ENCODE results near the gene SAMD8. TPM values are rescaled to one million over a fixed set of nuclear protein-coding genes. Genes with fewer than 3 reads are reported as not detected.
A peak's percentile ranks its signal among the peaks of the same experiment; 100 is the strongest.
"Not testable (repeated sequence)": the region's sequence is repeated elsewhere in the genome, so short reads cannot be mapped to it uniquely, and the experiment has no call there.

Gene SAMD8
- total RNA-seq, 2 donors from 2014 or later, result 20.9 to 23.5 TPM

GRCh38 chr10:75123088-75123682 lies 11.7 kb downstream of the SAMD8 start:
- no peaks in the 10 kb centered on the region for H3K36me3 Mint-ChIP-seq
- no peaks in the 10 kb centered on the region for H3K27me3 Mint-ChIP-seq
- H3K4me3 Mint-ChIP-seq, result no peak overlapping the region
- no peak overlapping the region for H3K27ac Mint-ChIP-seq
- DNase-seq (ENCODE audit: low spot score) (no peak), ATAC-seq (no peak)
- H3K9me3 Mint-ChIP-seq, result no peaks in the 10 kb centered on the region
- H3K4me1 Mint-ChIP-seq (ENCODE audit: low read depth in 2 of 2), result peaks cover 6 to 7% of the 10 kb centered on the region in 2 donors

- Mint-ChIP-seq H3K9me3 (no peaks in the 10 kb centered on the region), H3K27ac (peak overlapping the region in 1 of 2 donors; percentile 14), H3K4me1 (ENCODE audit: low read depth in 2 of 2) (peaks cover 6 to 10% of the 10 kb centered on the region in 2 donors), H3K36me3 (no peaks in the 10 kb centered on the region), H3K4me3 (no peak overlapping the region), H3K27me3 (no peaks in the 10 kb centered on the region)
- no peak for ATAC-seq
- no peak for DNase-seq (ENCODE audit: low spot score)
Observed at GRCh38 chr10:75126277-75126676, 14.8 kb downstream of the SAMD8 start.

- no peak overlapping the region for H3K27ac Mint-ChIP-seq
- no peaks in the 10 kb centered on the region for H3K27me3 Mint-ChIP-seq
- DNase-seq (ENCODE audit: low spot score) (no peak), ATAC-seq (no peak)
- no peaks in the 10 kb centered on the region for H3K9me3 Mint-ChIP-seq
- no peak overlapping the region for H3K4me3 Mint-ChIP-seq
- H3K4me1 Mint-ChIP-seq (ENCODE audit: low read depth in 2 of 2), result peaks cover 6 to 10% of the 10 kb centered on the region in 2 donors
- no peaks in the 10 kb centered on the region for H3K36me3 Mint-ChIP-seq
Observed at GRCh38 chr10:75127471-75127870, 16.0 kb downstream of the SAMD8 start.

- peaks cover 12 to 17% of the 10 kb centered on the region in 2 donors for H3K4me1 Mint-ChIP-seq (ENCODE audit: low read depth in 2 of 2)
- H3K27ac Mint-ChIP-seq; H3K4me3 Mint-ChIP-seq; ATAC-seq; H3K9me3 Mint-ChIP-seq; H3K27me3 Mint-ChIP-seq; DNase-seq (ENCODE audit: low spot score); H3K36me3 Mint-ChIP-seq: not testable (repeated sequence)
Observed at GRCh38 chr10:75128985-75129384, 17.5 kb downstream of the SAMD8 start.

DNA sequence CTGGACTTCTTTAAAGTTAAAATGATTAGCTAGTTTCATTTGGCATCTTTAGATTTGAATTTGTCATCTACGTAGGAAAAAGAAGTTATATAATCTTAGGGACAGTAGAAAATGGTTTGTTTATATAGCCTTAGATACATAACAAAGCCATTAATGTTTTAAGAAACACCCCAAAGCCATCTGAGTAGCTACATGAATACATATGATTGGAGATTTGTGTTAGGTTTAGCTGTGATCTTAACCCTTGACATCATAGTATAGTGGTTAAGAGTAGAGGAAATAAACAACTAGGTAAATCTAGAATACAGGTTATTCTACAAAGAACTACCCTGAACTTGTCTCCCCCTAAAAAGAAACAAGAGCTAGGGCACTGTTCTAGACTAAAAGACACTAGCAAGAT lies 18.1 kb downstream of the SAMD8 start:
- H3K36me3 Mint-ChIP-seq, result no peaks in the 10 kb centered on the region
- H3K27ac Mint-ChIP-seq, result no peak overlapping the region
- H3K4me3 Mint-ChIP-seq, result no peak overlapping the region
- DNase-seq (ENCODE audit: low spot score) (no peak), ATAC-seq (no peak)
- H3K27me3 Mint-ChIP-seq, result no peaks in the 10 kb centered on the region
- H3K4me1 Mint-ChIP-seq (ENCODE audit: low read depth in 2 of 2), result peaks cover 13 to 17% of the 10 kb centered on the region in 2 donors
- H3K9me3 Mint-ChIP-seq, result no peaks in the 10 kb centered on the region

DNA sequence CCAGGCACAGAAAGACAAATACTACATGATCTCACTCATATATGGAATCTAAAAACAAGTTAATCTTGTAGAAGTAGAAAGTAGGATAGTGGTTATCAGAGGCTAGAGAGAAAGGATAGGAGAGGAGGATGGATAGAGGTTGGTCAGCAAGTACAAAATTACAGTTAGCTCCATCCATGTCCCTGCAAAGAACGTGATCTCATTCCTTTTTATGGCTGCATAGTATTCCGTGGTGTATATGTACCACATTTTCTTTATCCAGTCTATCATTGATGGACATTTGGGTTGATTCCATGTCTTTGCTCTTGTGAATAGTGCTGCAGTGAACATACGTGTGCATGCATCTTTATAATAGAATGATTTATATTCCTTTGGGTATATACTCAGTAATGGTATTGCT lies 22.2 kb downstream of the SAMD8 start:
- H3K27ac Mint-ChIP-seq, result peak overlapping the region in 1 of 2 donors; percentile 32
- H3K36me3 Mint-ChIP-seq; H3K27me3 Mint-ChIP-seq; H3K9me3 Mint-ChIP-seq; DNase-seq (ENCODE audit: low spot score); ATAC-seq; H3K4me3 Mint-ChIP-seq: not testable (repeated sequence)
- peaks cover 30 to 34% of the 10 kb centered on the region in 2 donors for H3K4me1 Mint-ChIP-seq (ENCODE audit: low read depth in 2 of 2)

- no peak overlapping the region for H3K27ac Mint-ChIP-seq
- H3K9me3 Mint-ChIP-seq, result no peaks in the 10 kb centered on the region
- DNase-seq (ENCODE audit: low spot score) (no peak), ATAC-seq (no peak)
- no peaks in the 10 kb centered on the region for H3K36me3 Mint-ChIP-seq
- peaks cover 33 to 34% of the 10 kb centered on the region in 2 donors for H3K4me1 Mint-ChIP-seq (ENCODE audit: low read depth in 2 of 2)
- H3K4me3 Mint-ChIP-seq, result no peak overlapping the region
- H3K27me3 Mint-ChIP-seq, result no peaks in the 10 kb centered on the region
Observed at GRCh38 chr10:75136346-75136745, 24.9 kb downstream of the SAMD8 start.

- Mint-ChIP-seq H3K36me3 (no peaks in the 10 kb centered on the region), H3K27me3 (no peaks in the 10 kb centered on the region), H3K4me1 (ENCODE audit: low read depth in 2 of 2) (peaks cover 34 to 36% of the 10 kb centered on the region in 2 donors), H3K27ac (peak overlapping the region; percentile 33 to 59), H3K4me3 (no peak overlapping the region), H3K9me3 (no peaks in the 10 kb centered on the region)
- no peak for DNase-seq (ENCODE audit: low spot score)
- ATAC-seq, result peak; percentile 81 to 92
Observed at GRCh38 chr10:75137533-75138438, 26.3 kb downstream of the SAMD8 start.

GRCh38 chr10:75140246-75140645 lies 28.8 kb downstream of the SAMD8 start:
- Mint-ChIP-seq H3K4me1 (ENCODE audit: low read depth in 2 of 2) (peaks cover 39% of the 10 kb centered on the region in 2 donors), H3K36me3 (no peaks in the 10 kb centered on the region), H3K27me3 (no peaks in the 10 kb centered on the region), H3K27ac (no peak overlapping the region), H3K9me3 (no peaks in the 10 kb centered on the region), H3K4me3 (no peak overlapping the region)
- no peak for ATAC-seq
- no peak for DNase-seq (ENCODE audit: low spot score)

DNA sequence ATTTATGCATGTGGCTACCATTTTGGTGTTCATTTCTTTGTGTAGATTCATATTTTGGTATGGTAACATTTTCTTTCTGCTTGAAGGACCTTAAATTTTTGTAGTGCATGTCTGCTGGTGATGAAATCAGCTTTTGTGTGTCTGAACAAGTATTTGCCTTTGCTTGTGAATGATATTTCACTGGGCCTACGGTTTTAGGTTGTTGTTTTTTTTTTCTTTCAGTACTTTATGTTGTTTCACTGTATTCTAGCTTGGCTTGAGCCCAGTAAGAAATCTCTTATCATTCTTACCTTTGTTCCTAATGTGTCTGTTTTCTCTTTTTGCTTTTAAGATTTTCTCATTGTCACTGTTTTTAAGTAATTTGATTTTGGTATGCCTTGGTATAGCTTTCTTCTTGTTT lies 31.9 kb downstream of the SAMD8 start:
- Mint-ChIP-seq H3K27ac (no peak overlapping the region), H3K9me3 (no peaks in the 10 kb centered on the region), H3K27me3 (no peaks in the 10 kb centered on the region), H3K4me1 (ENCODE audit: low read depth in 2 of 2) (peaks cover 22 to 29% of the 10 kb centered on the region in 2 donors), H3K36me3 (no peaks in the 10 kb centered on the region), H3K4me3 (no peak overlapping the region)
- DNase-seq (ENCODE audit: low spot score) (no peak), ATAC-seq (no peak)

- Mint-ChIP-seq H3K36me3 (no peaks in the 10 kb centered on the region), H3K27ac (peak overlapping the region; percentile 30 to 47), H3K9me3 (no peaks in the 10 kb centered on the region), H3K4me1 (ENCODE audit: low read depth in 2 of 2) (peaks cover 22 to 24% of the 10 kb centered on the region in 2 donors), H3K27me3 (no peaks in the 10 kb centered on the region), H3K4me3 (peak overlapping the region; percentile 36)
- no peak for DNase-seq (ENCODE audit: low spot score)
- peak; percentile 57 to 63 for ATAC-seq
Observed at GRCh38 chr10:75145590-75145989, 34.1 kb downstream of the SAMD8 start.

DNA sequence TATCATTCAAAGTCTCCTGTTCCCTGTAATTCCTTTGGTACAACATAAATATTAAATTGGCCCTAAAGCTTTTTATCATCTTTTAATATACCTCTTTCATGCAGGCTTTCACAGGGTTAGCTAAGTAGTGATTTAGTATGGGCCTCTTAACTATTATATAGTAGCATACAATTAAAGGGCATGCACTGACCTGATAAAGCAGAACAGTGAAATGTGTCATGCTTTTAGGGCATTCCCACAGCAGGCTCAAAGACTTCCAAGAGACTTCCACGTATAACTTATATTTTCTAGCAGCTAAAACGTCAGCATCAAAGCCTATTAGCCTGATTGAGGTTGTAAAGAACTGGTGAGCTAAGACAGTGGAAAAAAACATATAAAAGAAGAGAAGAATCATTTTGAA lies 35.3 kb downstream of the SAMD8 start:
- Mint-ChIP-seq H3K4me3 (no peak overlapping the region), H3K27ac (no peak overlapping the region), H3K9me3 (no peaks in the 10 kb centered on the region), H3K36me3 (no peaks in the 10 kb centered on the region), H3K27me3 (no peaks in the 10 kb centered on the region), H3K4me1 (ENCODE audit: low read depth in 2 of 2) (peaks cover 22 to 24% of the 10 kb centered on the region in 2 donors)
- no peak for DNase-seq (ENCODE audit: low spot score)
- ATAC-seq, result no peak

GRCh38 chr10:75150656-75151055 lies 39.2 kb downstream of the SAMD8 start:
- H3K4me3 Mint-ChIP-seq, result no peak overlapping the region
- DNase-seq (ENCODE audit: low spot score) (no peak), ATAC-seq (no peak)
- H3K27ac Mint-ChIP-seq, result no peak overlapping the region
- H3K27me3 Mint-ChIP-seq, result no peaks in the 10 kb centered on the region
- no peaks in the 10 kb centered on the region for H3K9me3 Mint-ChIP-seq
- peaks cover 4 to 13% of the 10 kb centered on the region in 2 donors for H3K4me1 Mint-ChIP-seq (ENCODE audit: low read depth in 2 of 2)
- H3K36me3 Mint-ChIP-seq, result peaks cover 4% of the 10 kb centered on the region

- H3K4me3 Mint-ChIP-seq, result no peak overlapping the region
- H3K9me3 Mint-ChIP-seq, result no peaks in the 10 kb centered on the region
- H3K27me3 Mint-ChIP-seq, result no peaks in the 10 kb centered on the region
- DNase-seq (ENCODE audit: low spot score) (no peak), ATAC-seq (no peak)
- H3K4me1 Mint-ChIP-seq (ENCODE audit: low read depth in 2 of 2), result peaks cover 12 to 13% of the 10 kb centered on the region in 2 donors
- no peak overlapping the region for H3K27ac Mint-ChIP-seq
- H3K36me3 Mint-ChIP-seq, result no peaks in the 10 kb centered on the region
Observed at GRCh38 chr10:75159519-75159918, 48.1 kb downstream of the SAMD8 start.

Measured in natural killer cell treated with Interleukin-12 subunit alpha and Interleukin-12 subunit beta and Interleukin-15 and Interleukin-18, amount 100 ng/mL, for 72 hours (primary cell).